Hepatocyte (in vitro differentiated cells): ENCODE data around the gene IL17RD.

Source experiments
- EZH2 ChIP-seq: fragments of 200-600 bp; sonication (generic); IDR thresholded peaks from 2 replicates; pipeline ENCODE4 v1.6.1; 2016; ENCODE audit warnings: antibody characterized with exemption, mild to moderate bottlenecking, borderline replicate concordance
- EZH2phosphoT487 ChIP-seq: fragments of 200-600 bp; sonication (generic); IDR thresholded peaks from one replicate; pipeline ENCODE4 v1.6.1; 2018; ENCODE audit warnings: antibody characterized with exemption, mild to moderate bottlenecking, low read depth, moderate library complexity; ENCODE audit not compliant: unreplicated experiment, severe bottlenecking
- TF ChIP-seq, protein P1 (sequence below): fragments of 200-600 bp; sonication (generic); IDR thresholded peaks from 2 replicates; pipeline ENCODE4 v1.5.1; 2016; ENCODE audit warnings: antibody characterized with exemption, mild to moderate bottlenecking; ENCODE audit not compliant: poor library complexity

DNA sequence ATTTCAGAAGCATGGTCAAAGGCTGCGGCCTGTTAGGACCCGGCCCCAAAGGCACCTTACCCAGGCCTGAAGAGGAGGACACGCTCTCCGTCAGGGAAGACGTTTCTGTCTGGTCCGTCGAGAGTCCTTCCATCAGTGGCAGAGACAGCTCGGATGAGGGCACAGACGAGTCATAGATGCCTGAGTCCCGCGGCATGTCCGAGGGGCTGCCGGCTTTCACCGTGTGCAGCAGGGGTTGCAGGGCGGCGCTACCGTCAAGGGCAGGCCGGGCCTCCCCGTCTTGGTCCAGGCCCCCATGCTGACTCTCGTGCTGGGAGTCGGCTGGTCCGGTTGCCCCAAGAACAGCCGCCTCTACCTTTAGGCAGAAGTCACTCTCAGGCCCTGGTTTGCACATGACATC is 67.6 kb downstream of the IL17RD start:
- TF ChIP-seq, protein P1, sequence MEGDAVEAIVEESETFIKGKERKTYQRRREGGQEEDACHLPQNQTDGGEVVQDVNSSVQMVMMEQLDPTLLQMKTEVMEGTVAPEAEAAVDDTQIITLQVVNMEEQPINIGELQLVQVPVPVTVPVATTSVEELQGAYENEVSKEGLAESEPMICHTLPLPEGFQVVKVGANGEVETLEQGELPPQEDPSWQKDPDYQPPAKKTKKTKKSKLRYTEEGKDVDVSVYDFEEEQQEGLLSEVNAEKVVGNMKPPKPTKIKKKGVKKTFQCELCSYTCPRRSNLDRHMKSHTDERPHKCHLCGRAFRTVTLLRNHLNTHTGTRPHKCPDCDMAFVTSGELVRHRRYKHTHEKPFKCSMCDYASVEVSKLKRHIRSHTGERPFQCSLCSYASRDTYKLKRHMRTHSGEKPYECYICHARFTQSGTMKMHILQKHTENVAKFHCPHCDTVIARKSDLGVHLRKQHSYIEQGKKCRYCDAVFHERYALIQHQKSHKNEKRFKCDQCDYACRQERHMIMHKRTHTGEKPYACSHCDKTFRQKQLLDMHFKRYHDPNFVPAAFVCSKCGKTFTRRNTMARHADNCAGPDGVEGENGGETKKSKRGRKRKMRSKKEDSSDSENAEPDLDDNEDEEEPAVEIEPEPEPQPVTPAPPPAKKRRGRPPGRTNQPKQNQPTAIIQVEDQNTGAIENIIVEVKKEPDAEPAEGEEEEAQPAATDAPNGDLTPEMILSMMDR = no peak
- TF ChIP-seq EZH2 (no peak), EZH2phosphoT487 (no peak)
